ENCODE measurements around the gene ST6GALNAC6. TPM values are rescaled to one million over a fixed set of nuclear protein-coding genes. Genes with fewer than 3 reads are reported as not detected.

ST6GALNAC6 gene
- total RNA-seq, 1 experiment from 2014 or later = 16.5 TPM

DNA sequence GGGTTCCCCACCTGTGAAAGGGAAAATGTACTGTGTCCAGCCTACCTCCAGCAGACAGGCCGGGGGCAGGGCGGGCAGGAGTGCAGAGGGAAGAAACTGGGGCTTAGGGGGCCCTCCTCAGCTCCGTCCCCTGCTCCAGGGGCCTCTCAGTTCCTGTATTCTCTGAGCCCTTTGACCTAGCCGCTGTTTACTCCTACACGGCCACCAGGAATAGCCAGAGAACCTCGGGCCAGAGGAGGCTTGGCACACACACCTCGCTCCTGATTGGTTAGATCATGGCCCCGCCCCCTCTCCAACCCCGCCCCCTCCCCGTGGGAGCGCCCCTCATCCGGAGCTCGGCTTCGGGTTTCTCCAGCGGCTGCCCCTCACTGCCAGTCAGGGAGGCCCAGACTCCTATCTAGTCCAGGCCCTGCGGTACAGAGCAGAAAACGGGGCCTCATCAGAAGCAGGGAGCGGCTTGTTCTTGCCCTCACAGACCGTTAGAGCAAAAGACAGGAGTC lies 2.2 kb downstream of the ST6GALNAC6 start:
- H3K27me3 Mint-ChIP-seq (ENCODE audit: insufficient read depth, unreplicated experiment) = no peaks in the 10 kb centered on the region
- no peak overlapping the region for H3K27ac Mint-ChIP-seq (ENCODE audit: low read depth, unreplicated experiment)
- POLR2A ChIA-PET = no interaction called here
- CTCF ChIA-PET = interaction anchor here (0.5 kb wide), 1 partner anchor 12 kb away, joined by 3 read pairs; no protein-coding TSS in a partner anchor
- TF ChIP-seq, protein P1, sequence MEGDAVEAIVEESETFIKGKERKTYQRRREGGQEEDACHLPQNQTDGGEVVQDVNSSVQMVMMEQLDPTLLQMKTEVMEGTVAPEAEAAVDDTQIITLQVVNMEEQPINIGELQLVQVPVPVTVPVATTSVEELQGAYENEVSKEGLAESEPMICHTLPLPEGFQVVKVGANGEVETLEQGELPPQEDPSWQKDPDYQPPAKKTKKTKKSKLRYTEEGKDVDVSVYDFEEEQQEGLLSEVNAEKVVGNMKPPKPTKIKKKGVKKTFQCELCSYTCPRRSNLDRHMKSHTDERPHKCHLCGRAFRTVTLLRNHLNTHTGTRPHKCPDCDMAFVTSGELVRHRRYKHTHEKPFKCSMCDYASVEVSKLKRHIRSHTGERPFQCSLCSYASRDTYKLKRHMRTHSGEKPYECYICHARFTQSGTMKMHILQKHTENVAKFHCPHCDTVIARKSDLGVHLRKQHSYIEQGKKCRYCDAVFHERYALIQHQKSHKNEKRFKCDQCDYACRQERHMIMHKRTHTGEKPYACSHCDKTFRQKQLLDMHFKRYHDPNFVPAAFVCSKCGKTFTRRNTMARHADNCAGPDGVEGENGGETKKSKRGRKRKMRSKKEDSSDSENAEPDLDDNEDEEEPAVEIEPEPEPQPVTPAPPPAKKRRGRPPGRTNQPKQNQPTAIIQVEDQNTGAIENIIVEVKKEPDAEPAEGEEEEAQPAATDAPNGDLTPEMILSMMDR (IDR thresholded peaks at IDR 0.05; ENCODE audit: unreplicated experiment) = no peak
- intact Hi-C loops (cut with micrococcal nuclease) = no loop called here
- no peak for DNase-seq (ENCODE audit: unreplicated experiment)
- H3K4me3 Mint-ChIP-seq (ENCODE audit: unreplicated experiment) = no peak overlapping the region
- BruUV-seq (replicated peaks) = no TSS peak
- H3K36me3 Mint-ChIP-seq (ENCODE audit: insufficient read depth, unreplicated experiment) = peaks cover 33% of the 10 kb centered on the region
- no peaks in the 10 kb centered on the region for H3K9me3 Mint-ChIP-seq (ENCODE audit: unreplicated experiment)
- H3K4me1 Mint-ChIP-seq (ENCODE audit: insufficient read depth, unreplicated experiment) = peaks cover 9% of the 10 kb centered on the region

DNA sequence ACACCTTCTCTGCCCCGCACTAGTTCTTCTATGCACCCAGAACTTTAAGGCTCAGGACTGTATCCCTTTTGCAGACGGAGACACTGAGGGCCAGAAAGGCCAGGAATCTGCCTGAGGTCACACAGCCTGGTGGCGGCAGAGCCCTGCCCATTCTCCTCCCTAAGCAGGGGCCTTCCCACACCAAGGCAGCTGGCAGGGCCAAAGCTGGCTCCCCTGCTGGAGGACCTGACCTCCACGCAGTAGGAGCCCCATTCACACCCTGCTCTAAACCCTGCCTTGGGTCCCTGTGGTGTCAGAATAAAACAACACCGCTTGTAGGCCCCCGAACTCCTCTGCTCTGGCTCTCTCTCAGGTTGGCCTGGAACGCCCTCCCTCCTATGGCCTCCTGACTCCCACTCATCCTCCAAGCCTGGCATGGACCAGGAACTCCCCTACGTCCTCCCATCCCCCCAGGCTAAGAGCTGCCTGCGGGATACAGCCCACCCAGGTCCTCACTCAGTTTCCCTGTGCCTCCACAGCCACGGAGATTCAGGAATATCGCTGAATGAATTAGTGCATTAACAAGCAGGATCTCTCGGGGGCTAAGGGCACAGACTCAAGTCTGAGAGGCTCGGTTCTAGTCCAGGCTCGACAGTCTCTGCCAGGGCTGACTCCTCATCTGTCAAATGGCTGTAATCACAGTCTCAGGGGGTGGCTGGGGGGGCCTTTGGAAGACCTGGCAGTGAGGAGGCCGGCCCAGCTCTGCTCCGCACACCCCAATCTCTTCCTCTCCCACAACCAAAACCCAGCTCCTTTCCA lies 2.8 kb downstream of the ST6GALNAC6 start:
- no peak overlapping the region for H3K27ac Mint-ChIP-seq (ENCODE audit: low read depth, unreplicated experiment)
- TF ChIP-seq, protein P1 (IDR thresholded peaks at IDR 0.05; ENCODE audit: unreplicated experiment) = no peak
- ChIA-PET CTCF (interaction anchor here (0.5 to 1.1 kb wide), 2 partner anchors 63 to 392 kb away, joined by 3 read pairs; no protein-coding TSS in a partner anchor), POLR2A (interaction anchor here (0.6 kb wide), 1 partner anchor 445 kb away, joined by 3 read pairs; the partner anchor contains the start of genes LRSAM1 and RPL12)
- no peak for DNase-seq (ENCODE audit: unreplicated experiment)
- no peak overlapping the region for H3K4me3 Mint-ChIP-seq (ENCODE audit: unreplicated experiment)
- intact Hi-C loops (cut with micrococcal nuclease) = no loop called here
- H3K9me3 Mint-ChIP-seq (ENCODE audit: unreplicated experiment) = no peaks in the 10 kb centered on the region
- H3K36me3 Mint-ChIP-seq (ENCODE audit: insufficient read depth, unreplicated experiment) = peaks cover 33% of the 10 kb centered on the region
- H3K27me3 Mint-ChIP-seq (ENCODE audit: insufficient read depth, unreplicated experiment) = no peaks in the 10 kb centered on the region
- H3K4me1 Mint-ChIP-seq (ENCODE audit: insufficient read depth, unreplicated experiment) = peaks cover 10% of the 10 kb centered on the region
- BruUV-seq (replicated peaks) = no TSS peak

DNA sequence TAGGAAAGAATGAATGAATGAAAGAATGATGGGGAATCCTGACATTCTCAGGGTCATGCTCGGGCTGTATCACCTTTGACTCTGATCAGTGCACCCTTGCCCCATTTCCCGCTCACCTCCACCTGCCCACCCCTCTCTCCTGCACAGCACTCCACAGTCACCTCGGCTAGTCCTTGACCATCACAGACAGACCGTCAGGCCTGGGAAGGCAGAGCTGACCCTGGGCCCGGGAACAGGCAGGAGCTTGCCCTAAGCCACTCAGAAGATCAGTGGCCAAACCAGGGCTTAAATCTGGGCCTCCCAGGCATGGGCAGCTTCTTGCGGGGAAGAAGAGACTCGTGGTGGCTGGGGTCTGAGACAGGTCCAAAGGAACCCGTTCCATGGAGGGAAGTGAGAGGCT lies 3.6 kb downstream of the ST6GALNAC6 start:
- TF ChIP-seq, protein P1 (IDR thresholded peaks at IDR 0.05; ENCODE audit: unreplicated experiment) = no peak
- H3K36me3 Mint-ChIP-seq (ENCODE audit: insufficient read depth, unreplicated experiment) = peaks cover 33% of the 10 kb centered on the region
- CTCF ChIA-PET = interaction anchor here (1.1 kb wide), 1 partner anchor 391 kb away, joined by 3 read pairs; no protein-coding TSS in a partner anchor
- H3K4me3 Mint-ChIP-seq (ENCODE audit: unreplicated experiment) = no peak overlapping the region
- BruUV-seq (replicated peaks) = no TSS peak
- H3K27me3 Mint-ChIP-seq (ENCODE audit: insufficient read depth, unreplicated experiment) = no peaks in the 10 kb centered on the region
- POLR2A ChIA-PET = interaction anchor here (0.5 to 0.6 kb wide), 2 partner anchors 119 to 444 kb away, joined by 3 read pairs; partner anchors contain the start of genes LRSAM1 and RPL12
- DNase-seq (ENCODE audit: unreplicated experiment) = no peak
- intact Hi-C loops (cut with micrococcal nuclease) = no loop called here
- no peak overlapping the region for H3K27ac Mint-ChIP-seq (ENCODE audit: low read depth, unreplicated experiment)
- H3K9me3 Mint-ChIP-seq (ENCODE audit: unreplicated experiment) = no peaks in the 10 kb centered on the region
- peaks cover 10% of the 10 kb centered on the region for H3K4me1 Mint-ChIP-seq (ENCODE audit: insufficient read depth, unreplicated experiment)

DNA sequence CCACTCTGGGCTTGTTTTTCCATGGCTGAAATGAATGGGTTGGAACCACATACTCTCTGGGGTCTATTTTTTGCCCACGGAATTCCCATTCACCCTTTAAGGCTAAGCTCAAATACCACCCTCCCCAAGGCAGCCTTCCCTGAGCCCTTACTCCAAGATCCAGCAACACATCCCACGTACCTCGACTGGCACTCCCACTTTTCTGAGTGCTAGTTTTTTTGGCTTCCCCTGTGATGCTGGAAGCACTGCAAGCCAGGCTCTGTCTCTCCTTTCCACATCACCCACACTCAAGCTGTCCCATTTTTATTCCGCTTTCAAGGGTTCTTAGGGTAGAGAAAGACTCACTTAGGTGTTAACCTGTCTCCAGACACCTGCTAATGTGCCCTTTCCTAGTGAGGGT lies 6.0 kb downstream of the ST6GALNAC6 start:
- TF ChIP-seq, protein P1 (IDR thresholded peaks at IDR 0.05; ENCODE audit: unreplicated experiment) = no peak
- Mint-ChIP-seq H3K9me3 (ENCODE audit: unreplicated experiment) (no peaks in the 10 kb centered on the region), H3K4me3 (ENCODE audit: unreplicated experiment) (no peak overlapping the region), H3K36me3 (ENCODE audit: insufficient read depth, unreplicated experiment) (peaks cover 36% of the 10 kb centered on the region), H3K4me1 (ENCODE audit: insufficient read depth, unreplicated experiment) (peaks cover 7% of the 10 kb centered on the region), H3K27me3 (ENCODE audit: insufficient read depth, unreplicated experiment) (no peaks in the 10 kb centered on the region), H3K27ac (ENCODE audit: low read depth, unreplicated experiment) (no peak overlapping the region)
- POLR2A ChIA-PET = no interaction called here
- CTCF ChIA-PET = interaction anchor here (0.7 to 1.4 kb wide), 2 partner anchors 24 to 40 kb away, joined by 3 read pairs; no protein-coding TSS in a partner anchor
- BruUV-seq (replicated peaks) = no TSS peak
- no peak for DNase-seq (ENCODE audit: unreplicated experiment)
- intact Hi-C loops (cut with micrococcal nuclease) = no loop called here

All from MCF 10A (cell line).